Activated CD4-positive, alpha-beta T cell treated with anti-CD3 and anti-CD28 coated beads, Interleukin-2, amount 50 U/mL, for 4 hours (primary cell): Measurements from ENCODE around the gene CSNK1G1.
"Not testable (repeated sequence)": the region's sequence is repeated elsewhere in the genome, so short reads cannot be mapped to it uniquely, and the experiment has no call there.

Experiments
- DNase-seq, 2 experiments: peaks; one replicate each; pipeline ENCODE4 v3.0.0-alpha.2; 2020

CSNK1G1 gene

GRCh38 chr15:64285871-64286270, 70.1 kb downstream of the CSNK1G1 start:
- DNase-seq = no peak

GRCh38 chr15:64285150-64285549, 70.8 kb downstream of the CSNK1G1 start:
- DNase-seq = no peak

GRCh38 chr15:64284042-64284441, 71.9 kb downstream of the CSNK1G1 start:
- no peak for DNase-seq

DNA sequence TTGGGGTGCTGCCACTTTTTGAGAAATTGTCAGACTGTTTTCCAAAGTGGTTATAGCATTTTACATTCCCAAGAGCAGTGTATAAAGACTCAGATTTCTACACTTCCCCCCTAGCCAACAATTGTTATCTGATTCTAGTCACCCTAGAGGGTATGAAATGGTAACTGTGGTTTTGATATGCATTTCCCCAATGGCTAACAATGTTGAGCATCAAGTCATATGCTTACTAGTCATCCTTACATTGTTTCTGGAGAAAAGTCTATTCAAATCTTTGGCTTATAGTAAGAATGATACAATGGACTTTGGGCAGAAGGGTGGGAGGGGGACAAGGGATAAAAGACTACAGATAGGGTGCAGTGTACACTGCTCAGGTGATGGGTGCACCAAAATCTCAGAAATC, 73.3 kb downstream of the CSNK1G1 start:
- DNase-seq = no peak

- no peak for DNase-seq
Measured at GRCh38 chr15:64279131-64279530, 76.8 kb downstream of the CSNK1G1 start.

DNA sequence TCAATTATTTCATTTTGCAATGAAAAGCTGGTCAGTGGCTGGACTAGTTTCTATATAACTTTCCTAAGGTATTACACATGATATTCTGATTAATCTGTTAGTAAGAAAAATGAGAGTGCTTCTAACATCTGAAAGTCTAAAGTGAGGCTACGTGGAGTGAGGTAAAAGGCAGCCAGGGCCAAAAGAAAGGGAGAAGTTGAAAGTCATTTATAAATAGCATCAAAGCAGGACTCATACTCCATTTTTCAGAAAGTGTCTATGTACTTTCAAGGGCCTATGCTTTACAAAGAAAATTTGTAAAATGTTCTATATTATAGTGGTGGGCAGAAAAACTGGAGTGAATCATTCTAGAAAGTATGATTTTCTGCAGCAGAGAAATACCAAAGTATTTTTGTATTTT, 80.0 kb downstream of the CSNK1G1 start:
- DNase-seq = no peak

- DNase-seq = no peak
Measured at GRCh38 chr15:64274341-64274950, 81.5 kb downstream of the CSNK1G1 start.

GRCh38 chr15:64267331-64267973, 88.5 kb downstream of the CSNK1G1 start:
- no peak for DNase-seq

GRCh38 chr15:64265188-64265587, 90.8 kb downstream of the CSNK1G1 start:
- DNase-seq = not testable (repeated sequence)

DNA sequence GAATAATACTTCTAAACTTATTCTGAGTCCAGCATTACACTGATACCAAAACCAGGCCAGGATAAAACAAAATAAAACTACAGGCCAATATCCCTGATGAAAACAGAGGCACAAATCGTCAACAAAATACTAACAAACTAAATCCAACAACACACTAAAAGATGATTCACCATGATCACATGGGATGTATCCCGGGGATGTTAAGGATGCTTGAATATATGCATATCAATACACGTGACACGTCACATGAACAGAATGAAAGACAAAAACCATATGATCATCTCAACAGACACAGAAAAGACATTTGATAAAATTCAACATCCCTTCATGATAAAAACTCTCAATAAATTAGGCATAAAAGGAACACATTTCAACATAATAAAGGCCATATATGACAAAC, 91.5 kb downstream of the CSNK1G1 start:
- DNase-seq = no peak

DNA sequence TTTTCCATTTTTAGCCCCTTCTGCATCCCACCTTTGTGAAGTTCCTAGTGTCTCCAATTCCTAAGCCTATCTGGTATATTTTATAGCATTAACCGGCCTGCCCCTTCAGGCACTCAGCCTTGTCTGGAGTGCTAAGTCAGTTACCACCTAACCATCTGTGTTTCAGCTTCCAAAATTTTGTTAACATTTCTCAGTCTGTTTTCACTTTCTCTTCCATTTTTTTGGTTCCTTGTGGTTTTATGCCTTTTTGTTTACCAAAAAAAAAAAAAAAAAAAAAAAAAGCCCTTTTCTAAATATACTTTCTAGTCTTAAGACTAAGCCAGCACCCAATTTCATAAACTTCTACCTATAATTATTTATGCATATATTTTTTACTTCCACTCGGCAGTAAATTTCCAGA, 92.4 kb downstream of the CSNK1G1 start:
- no peak for DNase-seq

- no peak for DNase-seq
Measured at GRCh38 chr15:64256051-64256450, 99.9 kb downstream of the CSNK1G1 start.

- no peak for DNase-seq
Measured at GRCh38 chr15:64251658-64252057, 104.3 kb downstream of the CSNK1G1 start.

DNA sequence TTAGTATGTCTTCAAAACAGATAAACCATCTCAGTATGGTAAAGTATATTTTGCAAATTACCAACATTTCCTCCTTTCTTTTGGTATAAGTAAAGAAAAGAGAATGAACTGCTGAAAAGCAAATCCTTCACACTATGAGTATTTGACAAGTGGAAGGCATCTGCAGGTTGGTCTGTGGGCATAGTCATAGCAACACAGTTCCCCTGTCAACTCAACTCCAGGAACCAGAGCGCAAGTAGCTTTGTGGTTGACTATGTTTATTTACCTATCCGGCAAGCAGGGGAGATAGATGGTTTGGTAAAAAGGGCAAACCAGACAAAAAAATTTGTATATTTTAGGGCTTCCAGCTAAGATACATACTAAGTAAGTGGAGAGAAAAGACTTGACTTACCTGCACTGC, 104.9 kb downstream of the CSNK1G1 start:
- no peak for DNase-seq

DNA sequence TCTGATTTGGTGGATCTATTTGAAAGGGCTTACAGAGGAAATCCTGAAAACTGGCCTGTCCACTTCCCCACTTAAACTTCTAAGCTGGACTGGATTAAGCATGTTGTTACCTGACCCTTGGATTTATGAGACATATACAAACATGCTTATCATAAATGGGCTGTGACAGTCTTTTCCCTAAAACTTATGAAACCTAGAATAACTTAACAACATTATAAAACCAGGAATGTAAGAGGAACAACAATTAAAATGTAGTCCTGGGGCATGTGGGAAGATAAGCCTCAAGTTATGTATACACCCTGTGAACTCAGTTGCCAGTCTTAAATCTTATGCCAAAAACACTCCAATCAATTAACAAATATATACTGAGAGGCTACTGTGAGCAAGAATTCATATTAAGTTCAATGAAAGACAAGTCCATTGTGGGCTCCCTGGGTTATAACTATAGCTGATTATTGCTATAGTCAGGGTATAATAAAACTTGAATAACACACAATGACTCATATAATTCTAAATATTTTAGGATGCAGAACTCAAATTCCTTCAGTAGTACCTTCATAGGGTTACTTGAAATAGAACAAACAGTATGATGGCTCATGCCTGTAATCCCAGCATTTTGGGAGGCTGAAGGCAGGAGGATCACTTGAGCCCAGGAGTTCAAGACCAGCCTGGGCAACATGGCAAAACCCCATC, 105.9 kb downstream of the CSNK1G1 start:
- DNase-seq = no peak

GRCh38 chr15:64249406-64249805, 106.6 kb downstream of the CSNK1G1 start:
- DNase-seq = no peak

DNA sequence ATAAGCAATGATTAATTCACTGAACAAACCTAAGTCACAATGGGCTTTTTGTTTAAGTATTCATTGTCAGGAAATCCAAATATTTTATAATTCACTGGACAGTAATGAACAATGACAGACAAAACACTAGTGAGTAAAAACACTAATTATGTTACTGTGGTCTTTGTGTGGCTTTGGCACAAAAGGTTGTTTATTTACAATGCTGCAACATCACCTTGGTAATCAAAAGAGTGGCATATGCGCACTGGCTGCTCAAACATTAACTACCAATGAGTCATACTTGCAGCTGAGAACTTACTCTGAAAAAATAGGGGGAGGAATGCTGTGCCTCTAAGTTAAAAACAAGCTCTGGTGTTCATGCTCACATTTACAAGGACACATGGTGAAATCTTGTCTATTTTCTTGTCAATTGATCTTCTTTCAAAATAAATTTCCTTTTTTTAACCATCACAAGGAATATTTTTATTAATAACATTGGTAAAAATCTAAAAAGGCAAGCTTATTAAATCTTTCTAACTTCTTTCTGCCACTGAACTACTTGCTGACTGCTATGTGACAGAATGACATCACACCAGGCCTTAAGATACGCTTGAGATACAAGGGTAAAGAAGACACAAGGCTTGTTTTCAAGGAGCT, 107.9 kb downstream of the CSNK1G1 start:
- DNase-seq = no peak

- no peak for DNase-seq
Measured at GRCh38 chr15:64247535-64247905, 108.5 kb downstream of the CSNK1G1 start.

GRCh38 chr15:64246364-64247189, 109.4 kb downstream of the CSNK1G1 start:
- DNase-seq = peak in 1 of 2 experiments; percentile 11

GRCh38 chr15:64245405-64245804, 110.6 kb downstream of the CSNK1G1 start:
- no peak for DNase-seq

DNA sequence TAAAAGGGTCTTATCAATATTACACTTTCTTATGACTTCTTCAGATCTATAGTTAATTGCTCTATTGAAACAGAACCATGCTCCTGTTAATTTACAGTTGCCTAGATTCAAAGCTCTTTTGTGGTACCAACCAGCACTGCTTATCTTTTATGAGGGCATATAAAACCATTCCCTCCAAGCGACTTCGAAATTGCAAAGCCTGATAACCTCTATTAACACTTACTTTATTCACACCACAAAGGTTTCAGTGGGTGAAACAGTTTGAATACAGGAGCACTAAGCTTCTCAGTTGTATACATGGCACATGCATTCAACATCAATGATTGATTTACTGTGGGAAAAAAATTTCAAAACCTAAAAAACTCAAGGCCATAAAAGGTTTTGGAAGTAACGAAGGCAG, 118.3 kb downstream of the CSNK1G1 start:
- DNase-seq = no peak

DNA sequence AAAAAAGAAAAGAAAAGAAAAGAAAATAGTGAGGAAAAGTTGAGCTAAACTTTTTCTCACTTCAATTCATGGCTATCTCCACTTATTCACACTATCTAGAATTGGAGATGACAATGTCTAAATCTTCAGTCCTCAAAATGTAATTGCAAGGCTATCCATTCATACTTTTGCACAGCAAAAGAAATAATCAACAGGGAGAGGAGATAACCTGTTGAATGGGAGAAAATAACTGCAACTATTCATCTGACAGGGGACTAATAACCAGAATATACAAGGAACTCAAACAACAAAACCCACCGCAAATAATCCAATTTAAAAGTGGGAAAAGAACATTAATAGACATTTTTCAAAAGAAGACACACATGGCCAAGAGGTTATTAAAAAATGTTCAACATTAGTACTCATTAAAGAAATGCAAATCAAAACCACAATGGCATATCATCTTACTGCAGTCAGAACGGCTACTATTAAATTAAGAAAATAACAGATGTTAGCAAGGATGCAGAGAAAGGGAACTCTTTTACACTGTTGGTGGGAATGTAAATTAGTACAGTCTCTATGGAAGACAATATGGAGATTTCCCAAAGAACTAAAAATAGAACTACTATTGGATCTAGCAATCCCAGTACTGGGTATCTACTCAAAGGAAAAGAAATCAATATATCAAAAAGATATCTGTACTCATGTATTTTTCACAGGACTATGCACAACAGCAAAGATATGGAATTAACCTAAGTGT, 119.6 kb downstream of the CSNK1G1 start:
- DNase-seq = no peak
